PC-9 (cell line): ENCODE data around the gene ZEB2. TPM values are rescaled to one million over a fixed set of nuclear protein-coding genes. Genes with fewer than 3 reads are reported as not detected.

ENCODE experiments used
- BruUV-seq: library from RNA; stranded (reverse); fragments of 400-500 nt; replicated peaks from 2 replicates; lab custom pipeline; 2021; lab: Mats Ljungman, UMichigan
- CTCF ChIA-PET: fragments of 300-600 bp; sonication (Branson Sonifier 250); formaldehyde crosslinking; loops from one replicate; lab custom pipeline; 2022; ENCODE audit warnings: antibody characterized with exemption; lab: Charles Lee
- POLR2A ChIA-PET: fragments of 300-600 bp; sonication (Branson Sonifier 250); formaldehyde crosslinking; loops from one replicate; lab custom pipeline; 2022; ENCODE audit warnings: antibody characterized with exemption; ENCODE audit not compliant: unreplicated experiment; lab: Charles Lee
- DNase-seq, 2 experiments: peaks; one replicate each; pipeline versions ENCODE4 v3.0.0 to v3.0.0-alpha.2; 2015 to 2022; ENCODE audit warnings: mixed read lengths in 1 of 2
- H2AFZ ChIP-seq: fragments of 200-600 bp; sonication (generic); 2 replicates; pipeline ENCODE4 v1.8.1; 2017; ENCODE audit warnings: antibody characterized with exemption
- H3F3A ChIP-seq: fragments of 200-600 bp; sonication (generic); 2 replicates; pipeline ENCODE4 v1.8.1; 2017; ENCODE audit warnings: antibody characterized with exemption, mild to moderate bottlenecking, low read depth; ENCODE audit not compliant: insufficient read depth
- H3K27ac ChIP-seq: fragments of 200-600 bp; sonication (generic); 2 replicates; pipeline ENCODE4 v1.6.1; 2016; ENCODE audit warnings: mixed run types
- H3K27me3 ChIP-seq: fragments of 200-600 bp; sonication (generic); 2 replicates; pipeline ENCODE4 v1.6.1; 2016; ENCODE audit warnings: low read depth, mixed run types; ENCODE audit not compliant: insufficient read depth
- H3K36me3 ChIP-seq: fragments of 200-600 bp; sonication (generic); 2 replicates; pipeline ENCODE4 v1.6.1; 2016; ENCODE audit warnings: low read depth, mixed run types
- H3K4me1 ChIP-seq: fragments of 200-600 bp; sonication (generic); replicated peaks from 2 replicates; pipeline ENCODE4 v1.6.1; 2016; ENCODE audit warnings: mixed run types; ENCODE audit not compliant: insufficient read depth
- H3K4me2 ChIP-seq: fragments of 200-600 bp; sonication (generic); 2 replicates; pipeline ENCODE4 v1.6.1; 2017; ENCODE audit warnings: mixed run types
- H3K4me3 ChIP-seq: fragments of 200-600 bp; sonication (generic); 2 replicates; pipeline ENCODE4 v1.6.1; 2016; ENCODE audit warnings: mixed run types
- H3K79me2 ChIP-seq: fragments of 200-600 bp; sonication (generic); 2 replicates; pipeline ENCODE4 v1.6.1; 2017; ENCODE audit warnings: low read depth, mixed run types
- H3K9me2 ChIP-seq: fragments of 200-600 bp; sonication (generic); 2 replicates; pipeline ENCODE4 v1.8.1; 2017; ENCODE audit warnings: mild to moderate bottlenecking; ENCODE audit not compliant: insufficient read depth
- H3K9me3 ChIP-seq: fragments of 200-600 bp; sonication (generic); 2 replicates; pipeline ENCODE4 v1.8.1; 2016; ENCODE audit warnings: low read depth; ENCODE audit not compliant: insufficient read depth
- H4K20me1 ChIP-seq: fragments of 200-600 bp; sonication (generic); 2 replicates; pipeline ENCODE4 v1.8.1; 2017; ENCODE audit not compliant: insufficient read depth
- CTCF ChIP-seq: fragments of 200-600 bp; sonication (generic); conservative IDR thresholded peaks from 2 replicates; pipeline ENCODE4 v1.6.1; 2017; ENCODE audit warnings: mixed run types, antibody characterized with exemption, mild to moderate bottlenecking, moderate library complexity
- EZH2 ChIP-seq: fragments of 200-600 bp; sonication (generic); IDR thresholded peaks from 2 replicates; pipeline ENCODE4 v1.8.0; 2017; ENCODE audit warnings: antibody characterized with exemption, low read depth
- intact Hi-C: fragments of 100-400 bp; cut with micrococcal nuclease; formaldehyde crosslinking; loops from one replicate; pipeline ENCODE4 v1.10.0; 2022; ENCODE audit not compliant: unreplicated experiment
- total RNA-seq: library from RNA; stranded (reverse); gene quantifications from 2 replicates; pipeline ENCODE4 v1.2.3, GENCODE V29; 2021

The ZEB2 gene
- total RNA-seq, 1 experiment from 2014 or later: 0.09 TPM

DNA sequence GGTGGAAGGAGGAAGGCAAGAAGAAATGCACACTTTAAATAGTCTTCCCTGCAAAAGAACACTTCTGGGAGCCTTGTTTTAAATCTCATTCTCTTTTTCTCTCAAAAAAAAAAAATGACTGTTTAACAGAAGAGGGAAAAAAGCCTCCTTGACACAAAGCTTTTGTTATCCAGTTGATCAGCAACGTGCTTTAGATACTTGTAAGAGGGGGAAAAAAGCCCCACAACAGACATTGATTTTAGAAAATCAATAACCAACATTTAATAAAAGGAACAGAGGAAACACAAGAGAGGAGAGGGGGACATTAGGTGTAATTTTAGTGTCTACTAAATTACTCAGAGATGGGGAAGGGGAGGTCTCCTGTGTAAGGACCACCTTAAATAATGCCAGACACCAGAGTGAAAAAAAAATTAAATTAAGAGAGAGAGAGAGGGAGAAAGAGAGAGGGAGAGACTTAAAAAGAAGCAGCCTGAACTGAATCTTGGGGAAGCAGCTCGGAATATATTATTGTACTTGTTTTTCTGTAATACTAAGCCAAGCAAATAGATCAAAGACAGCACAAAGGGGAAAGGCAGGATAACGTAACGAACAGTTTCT is 4.7 kb downstream of the ZEB2 start:
- Histone ChIP-seq H3K4me2 (no peak overlapping the region), H3K9me3 (no peaks in the 10 kb centered on the region), H3K79me2 (no peaks in the 10 kb centered on the region), H3K27me3 (peaks cover 10% of the 10 kb centered on the region; the same call in 1 of the 2 replicates), H2AFZ (no peak overlapping the region), H3K4me1 (no peaks in the 10 kb centered on the region), H3K27ac (no peak overlapping the region), H3K4me3 (no peak overlapping the region), H4K20me1 (no peaks in the 10 kb centered on the region), H3K9me2 (no peaks in the 10 kb centered on the region), H3F3A (no peaks in the 10 kb centered on the region), H3K36me3 (no peaks in the 10 kb centered on the region)
- no TSS peak for BruUV-seq
- no peak for TF ChIP-seq EZH2
- TF ChIP-seq CTCF: no peak
- ChIA-PET POLR2A (no interaction called here), CTCF (no interaction called here)
- DNase-seq: no peak
- intact Hi-C loops: no loop called here

DNA sequence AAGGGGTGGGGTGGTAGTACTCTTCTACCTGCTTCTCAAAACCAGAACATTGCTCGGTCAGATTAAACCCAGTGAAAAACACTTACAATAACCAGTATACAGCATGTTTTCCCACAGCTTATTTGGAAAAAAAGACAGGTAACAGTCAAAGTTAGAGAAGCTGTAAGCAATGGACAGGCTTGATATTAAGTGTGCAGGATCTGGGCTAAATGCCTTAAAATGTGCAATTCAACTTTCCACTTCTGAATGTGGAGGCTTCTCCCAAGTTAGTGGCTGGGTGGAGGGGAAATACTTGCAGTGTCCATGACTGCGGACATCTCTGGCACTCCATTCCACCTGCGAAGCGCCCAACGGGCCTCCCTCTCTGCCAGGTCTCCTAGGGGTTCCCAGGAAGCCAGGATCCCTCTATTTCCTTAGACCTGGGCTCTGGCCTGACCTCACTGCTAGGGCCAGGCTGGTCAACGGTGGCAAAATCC is 5.3 kb downstream of the ZEB2 start:
- H3K27me3 ChIP-seq: peaks cover 9% of the 10 kb centered on the region; the same call in 1 of the 2 replicates
- intact Hi-C loops: no loop called here
- no TSS peak for BruUV-seq

GRCh38 chr2:144513388-144514101 is 6.4 kb downstream of the ZEB2 start:
- POLR2A ChIA-PET: no interaction called here
- TF ChIP-seq EZH2 (no peak), CTCF (no peak)
- Histone ChIP-seq H4K20me1 (no peaks in the 10 kb centered on the region), H3K9me2 (no peaks in the 10 kb centered on the region), H3F3A (no peaks in the 10 kb centered on the region), H3K4me3 (no peak overlapping the region), H3K4me2 (no peak overlapping the region), H3K36me3 (no peaks in the 10 kb centered on the region), H3K79me2 (no peaks in the 10 kb centered on the region), H3K27me3 (no peaks in the 10 kb centered on the region), H3K4me1 (no peaks in the 10 kb centered on the region), H2AFZ (no peak overlapping the region), H3K9me3 (no peaks in the 10 kb centered on the region), H3K27ac (no peak overlapping the region)
- CTCF ChIA-PET: no interaction called here
- intact Hi-C loops: no loop called here
- no peak for DNase-seq
- BruUV-seq: no TSS peak

More for the DNA sequence above, 5.3 kb downstream of the ZEB2 start:
- no peak for TF ChIP-seq EZH2
- TF ChIP-seq CTCF: no peak
- Histone ChIP-seq H3K79me2 (no peaks in the 10 kb centered on the region), H3K36me3 (no peaks in the 10 kb centered on the region), H4K20me1 (no peaks in the 10 kb centered on the region), H2AFZ (no peak overlapping the region), H3K9me3 (no peaks in the 10 kb centered on the region), H3K27ac (no peak overlapping the region), H3K9me2 (no peaks in the 10 kb centered on the region), H3F3A (no peaks in the 10 kb centered on the region), H3K4me2 (no peak overlapping the region), H3K4me1 (no peaks in the 10 kb centered on the region), H3K4me3 (no peak overlapping the region)
- ChIA-PET CTCF (no interaction called here), POLR2A (no interaction called here)
- no peak for DNase-seq
